ENCODE results near the gene DTX1.

Gene DTX1

DNA sequence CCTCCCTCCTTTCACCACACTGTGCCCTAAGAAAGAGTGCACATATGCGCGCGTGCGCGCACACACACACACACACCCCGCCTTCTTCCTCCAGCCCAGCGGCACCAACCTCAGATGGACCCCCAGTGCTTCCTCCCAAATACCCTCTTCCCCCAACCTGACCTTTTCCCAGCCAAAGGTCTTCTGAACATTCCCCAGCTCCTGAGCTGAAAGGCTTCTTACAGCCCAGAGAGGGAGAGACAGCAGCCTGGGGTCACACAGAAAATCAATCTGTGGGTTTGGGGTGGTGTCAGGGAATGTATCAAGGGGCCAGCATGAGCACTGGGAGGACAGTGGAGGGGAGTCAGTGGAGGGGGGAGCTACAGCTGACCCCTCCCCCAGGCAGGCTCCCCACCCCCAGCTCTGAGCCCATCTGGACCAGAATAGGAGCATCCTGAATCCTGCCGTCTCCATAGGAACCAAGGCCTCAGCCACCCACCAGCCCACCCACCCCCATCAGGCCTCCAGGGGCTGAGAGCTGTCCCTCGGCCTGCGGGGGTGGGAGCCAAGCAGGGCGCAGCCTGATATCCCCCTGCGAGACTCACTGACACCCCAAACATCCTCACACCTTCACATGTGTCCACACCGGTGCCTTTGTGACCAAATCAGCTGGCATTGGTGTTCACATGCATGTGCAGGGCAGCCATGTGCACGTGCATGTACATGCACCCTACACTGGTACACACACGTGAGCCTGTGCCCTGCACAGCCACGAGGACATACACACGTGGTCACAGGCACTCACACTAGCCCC is 73.3 kb downstream of the DTX1 start:
- Histone ChIP-seq H4K20me1 (ENCODE audit: control insufficient read depth, insufficient read depth, low read depth, low read length) (0 out of 2 replicates have a peak, but pooled peaks cover 3% of the 10 kb centered on the region), H3K36me3 (ENCODE audit: control insufficient read depth, low read length) (peaks cover 25% of the 10 kb centered on the region), H3K9me2 (replicated peaks; ENCODE audit: control insufficient read depth, low read length) (no peaks in the 10 kb centered on the region), H3K4me1 (ENCODE audit: control insufficient read depth, low read length) (peaks cover 55% of the 10 kb centered on the region), H3K27ac (ENCODE audit: low read depth, low read length) (no peak overlapping the region), H3F3A (ENCODE audit: control insufficient read depth, insufficient read depth) (peaks cover 5% of the 10 kb centered on the region; the same call in 1 of the 2 replicates), H3K27me3 (ENCODE audit: control insufficient read depth, low read length) (no peaks in the 10 kb centered on the region), H3K4me2 (ENCODE audit: low read length) (peak overlapping the region; percentile 70), H3K79me2 (ENCODE audit: control insufficient read depth, low read length) (peaks cover 44% of the 10 kb centered on the region), H3K9me3 (ENCODE audit: control insufficient read depth, insufficient read depth, low read length) (no peaks in the 10 kb centered on the region), H3K4me3 (ENCODE audit: low read length) (peak overlapping the region; percentile 53)
- no peak for TF ChIP-seq EZH2phosphoT487 (IDR thresholded peaks at IDR 0.05; ENCODE audit: borderline replicate concordance, low read length)
- TF ChIP-seq, protein P1, sequence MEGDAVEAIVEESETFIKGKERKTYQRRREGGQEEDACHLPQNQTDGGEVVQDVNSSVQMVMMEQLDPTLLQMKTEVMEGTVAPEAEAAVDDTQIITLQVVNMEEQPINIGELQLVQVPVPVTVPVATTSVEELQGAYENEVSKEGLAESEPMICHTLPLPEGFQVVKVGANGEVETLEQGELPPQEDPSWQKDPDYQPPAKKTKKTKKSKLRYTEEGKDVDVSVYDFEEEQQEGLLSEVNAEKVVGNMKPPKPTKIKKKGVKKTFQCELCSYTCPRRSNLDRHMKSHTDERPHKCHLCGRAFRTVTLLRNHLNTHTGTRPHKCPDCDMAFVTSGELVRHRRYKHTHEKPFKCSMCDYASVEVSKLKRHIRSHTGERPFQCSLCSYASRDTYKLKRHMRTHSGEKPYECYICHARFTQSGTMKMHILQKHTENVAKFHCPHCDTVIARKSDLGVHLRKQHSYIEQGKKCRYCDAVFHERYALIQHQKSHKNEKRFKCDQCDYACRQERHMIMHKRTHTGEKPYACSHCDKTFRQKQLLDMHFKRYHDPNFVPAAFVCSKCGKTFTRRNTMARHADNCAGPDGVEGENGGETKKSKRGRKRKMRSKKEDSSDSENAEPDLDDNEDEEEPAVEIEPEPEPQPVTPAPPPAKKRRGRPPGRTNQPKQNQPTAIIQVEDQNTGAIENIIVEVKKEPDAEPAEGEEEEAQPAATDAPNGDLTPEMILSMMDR (IDR thresholded peaks at IDR 0.05; ENCODE audit: low read depth, low read length, poor library complexity, severe bottlenecking) = no peak

DNA sequence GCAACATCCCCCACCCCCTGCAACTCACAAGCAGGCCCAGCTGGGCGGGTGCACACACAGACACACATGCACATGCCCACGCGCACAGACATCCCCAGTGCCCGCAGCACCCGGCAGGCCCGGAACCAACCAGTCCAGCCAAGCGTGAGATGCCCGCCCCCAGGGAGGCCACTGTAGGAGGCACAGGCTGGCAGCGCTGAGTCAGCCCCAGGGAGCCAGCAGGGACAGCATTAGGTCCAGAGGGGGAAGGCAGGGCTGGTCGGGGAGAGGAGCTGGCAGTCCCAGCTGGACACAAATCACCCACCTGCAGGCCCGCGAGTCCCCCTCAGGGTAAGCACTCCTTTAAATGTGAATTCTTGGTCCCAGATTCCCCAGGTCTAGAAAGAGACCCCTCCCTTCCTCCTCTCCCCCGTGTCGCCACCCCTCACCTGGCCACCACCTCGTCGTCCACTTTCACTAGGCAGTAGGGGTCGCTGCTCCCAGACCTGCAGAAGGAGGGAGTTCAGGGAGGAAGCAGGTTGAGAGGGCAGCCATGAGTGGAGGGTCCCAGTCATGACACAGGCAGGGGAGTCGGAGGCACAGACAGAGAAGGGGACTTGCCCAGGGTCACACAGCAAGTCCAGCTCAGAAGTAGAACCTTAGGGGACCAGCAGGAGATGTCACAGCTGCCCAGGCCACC is 74.1 kb downstream of the DTX1 start:
- no peaks in the 10 kb centered on the region for H3K27me3 ChIP-seq (ENCODE audit: control insufficient read depth, low read length)
- H3K36me3 ChIP-seq (ENCODE audit: control insufficient read depth, low read length) = peaks cover 23% of the 10 kb centered on the region
- H3K27ac ChIP-seq (ENCODE audit: low read depth, low read length) = 0 out of 2 replicates have a peak overlapping the region, but pooled peaks have one; percentile 17
- peak overlapping the region; percentile 70 for H3K4me2 ChIP-seq (ENCODE audit: low read length)
- peaks cover 50% of the 10 kb centered on the region for H3K79me2 ChIP-seq (ENCODE audit: control insufficient read depth, low read length)
- H3K9me2 ChIP-seq (replicated peaks; ENCODE audit: control insufficient read depth, low read length) = no peaks in the 10 kb centered on the region
- 0 out of 2 replicates have a peak, but pooled peaks cover 3% of the 10 kb centered on the region for H4K20me1 ChIP-seq (ENCODE audit: control insufficient read depth, insufficient read depth, low read depth, low read length)
- H3K9me3 ChIP-seq (ENCODE audit: control insufficient read depth, insufficient read depth, low read length) = no peaks in the 10 kb centered on the region
- H3K4me3 ChIP-seq (ENCODE audit: low read length) = peak overlapping the region; percentile 53
- TF ChIP-seq, protein P1 (IDR thresholded peaks at IDR 0.05; ENCODE audit: low read depth, low read length, poor library complexity, severe bottlenecking) = peak; percentile 78
- no peak for TF ChIP-seq EZH2phosphoT487 (IDR thresholded peaks at IDR 0.05; ENCODE audit: borderline replicate concordance, low read length)
- peaks cover 5% of the 10 kb centered on the region; the same call in 1 of the 2 replicates for H3F3A ChIP-seq (ENCODE audit: control insufficient read depth, insufficient read depth)
- H3K4me1 ChIP-seq (ENCODE audit: control insufficient read depth, low read length) = peaks cover 61% of the 10 kb centered on the region

DNA sequence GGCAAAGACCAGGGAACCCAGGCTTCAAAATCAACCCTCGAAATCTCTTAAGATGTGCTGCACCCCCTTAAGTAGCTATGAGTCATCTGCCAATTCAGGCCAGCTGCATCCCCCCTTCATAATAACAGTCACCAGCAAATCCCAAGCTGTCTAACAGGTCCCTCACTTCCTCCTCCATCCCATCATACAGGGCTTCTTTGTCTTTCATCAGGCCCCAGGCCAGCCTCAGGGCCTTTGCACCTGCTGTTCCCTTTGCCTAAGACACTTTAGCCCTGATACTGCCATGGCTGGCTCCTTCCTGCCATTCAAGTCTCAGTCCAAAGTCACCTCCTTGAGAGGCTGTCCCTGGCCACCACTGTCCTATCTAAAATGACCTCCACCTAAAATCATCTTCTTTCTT is 75.0 kb downstream of the DTX1 start:
- H3F3A ChIP-seq (ENCODE audit: control insufficient read depth, insufficient read depth) = peaks cover 6% of the 10 kb centered on the region; the same call in 1 of the 2 replicates
- H4K20me1 ChIP-seq (ENCODE audit: control insufficient read depth, insufficient read depth, low read depth, low read length) = 0 out of 2 replicates have a peak, but pooled peaks cover 3% of the 10 kb centered on the region
- H3K36me3 ChIP-seq (ENCODE audit: control insufficient read depth, low read length) = peaks cover 20% of the 10 kb centered on the region
- H3K79me2 ChIP-seq (ENCODE audit: control insufficient read depth, low read length) = peaks cover 50% of the 10 kb centered on the region
- no peaks in the 10 kb centered on the region for H3K9me2 ChIP-seq (replicated peaks; ENCODE audit: control insufficient read depth, low read length)
- no peaks in the 10 kb centered on the region for H3K27me3 ChIP-seq (ENCODE audit: control insufficient read depth, low read length)
- peaks cover 69% of the 10 kb centered on the region for H3K4me1 ChIP-seq (ENCODE audit: control insufficient read depth, low read length)
- no peak overlapping the region for H3K27ac ChIP-seq (ENCODE audit: low read depth, low read length)
- peak overlapping the region; percentile 35 for H3K4me2 ChIP-seq (ENCODE audit: low read length)
- TF ChIP-seq, protein P1 (IDR thresholded peaks at IDR 0.05; ENCODE audit: low read depth, low read length, poor library complexity, severe bottlenecking) = no peak
- TF ChIP-seq EZH2phosphoT487 (IDR thresholded peaks at IDR 0.05; ENCODE audit: borderline replicate concordance, low read length) = no peak
- H3K4me3 ChIP-seq (ENCODE audit: low read length) = peak overlapping the region; percentile 21; the same call in 1 of the 2 replicates
- H3K9me3 ChIP-seq (ENCODE audit: control insufficient read depth, insufficient read depth, low read length) = no peaks in the 10 kb centered on the region
